SHP77 (cell line): Measurements from ENCODE around the gene NKX6-1.

Source experiments
- DNase-seq, 2 experiments: peaks; one replicate each; lab custom pipeline; 2025; lab: John Stamatoyannopoulos, UW

NKX6-1 gene

DNA sequence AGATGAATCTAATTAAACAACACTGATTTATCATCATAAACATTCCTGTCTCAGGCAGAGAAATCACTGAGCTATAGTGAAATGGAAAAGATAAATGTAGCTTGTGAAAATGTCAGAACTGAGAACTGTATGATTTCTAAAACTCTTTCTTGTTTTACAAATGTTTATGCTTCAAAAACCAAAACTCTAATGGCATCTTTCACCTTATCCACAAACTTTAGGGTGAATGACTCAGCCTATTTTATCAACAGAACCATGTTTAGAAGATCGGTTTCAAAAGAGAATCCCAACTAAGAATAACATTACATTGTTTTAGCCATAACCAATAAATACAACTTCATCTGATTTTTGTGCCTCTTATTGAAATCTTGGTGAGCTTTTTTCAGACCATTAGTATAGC lies 21.4 kb downstream of the NKX6-1 start:
- DNase-seq: no peak

DNA sequence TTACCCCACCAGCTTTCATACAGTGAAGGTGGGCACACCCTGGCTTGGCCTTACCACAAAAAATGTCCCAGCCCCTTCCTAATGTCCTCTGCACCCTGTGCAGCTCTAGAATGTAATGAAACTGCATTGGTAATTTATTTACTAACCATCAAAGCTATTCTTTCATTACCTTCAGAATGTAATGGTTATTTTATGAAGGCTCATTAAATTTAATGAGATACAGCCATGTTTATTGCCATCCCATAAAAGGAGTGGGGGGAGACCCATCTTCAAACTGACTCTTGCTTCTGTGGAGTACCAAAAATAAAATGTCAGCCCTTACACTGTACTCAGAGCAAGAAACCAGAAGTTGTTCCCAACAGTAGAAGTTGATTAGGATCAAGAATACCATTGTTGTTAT lies 25.0 kb downstream of the NKX6-1 start:
- DNase-seq: no peak

DNA sequence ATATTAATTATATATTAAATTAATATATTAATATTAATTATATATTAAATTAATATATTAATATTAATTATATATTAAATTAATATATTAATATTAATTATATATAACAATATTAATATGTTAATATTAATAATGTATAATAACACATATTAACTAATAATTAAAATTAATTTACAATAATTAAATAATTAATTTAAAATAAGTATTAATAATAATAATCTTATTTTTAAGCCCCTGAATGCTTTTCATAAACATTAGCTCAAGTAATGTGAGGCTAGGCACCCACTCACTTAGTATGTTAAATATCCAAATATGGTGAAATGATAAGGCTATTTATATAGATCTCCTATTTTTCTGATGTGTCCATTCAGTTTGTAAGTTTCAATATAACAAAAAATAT lies 26.9 kb downstream of the NKX6-1 start:
- DNase-seq: no peak

DNA sequence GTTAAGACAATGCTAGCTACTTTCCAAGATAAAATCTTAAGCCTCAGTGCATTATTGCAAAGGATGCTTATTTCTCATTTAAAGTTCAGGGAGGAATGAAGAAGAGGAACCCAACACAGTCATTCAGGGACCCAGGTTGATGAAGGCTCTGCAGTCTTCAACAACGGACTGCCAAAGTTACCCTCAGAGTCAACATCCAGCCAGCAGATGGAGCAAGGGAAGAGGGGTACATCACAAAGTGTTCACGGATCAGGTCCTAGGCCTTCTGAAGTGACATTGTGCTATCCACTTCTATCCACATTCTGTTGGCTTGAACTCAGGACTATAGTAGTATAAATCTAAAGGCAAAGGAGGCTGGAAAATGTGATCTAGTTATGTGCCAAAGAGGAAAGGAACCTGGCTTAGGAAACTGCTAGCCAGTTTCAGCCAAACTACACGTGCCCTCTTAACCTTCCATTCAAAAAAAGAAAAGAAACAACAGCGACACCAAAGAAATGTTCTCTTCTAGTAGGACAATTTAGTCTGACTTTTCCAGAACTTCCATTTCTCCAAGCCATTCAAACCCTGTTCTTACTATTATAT lies 28.8 kb downstream of the NKX6-1 start:
- DNase-seq: no peak

DNA sequence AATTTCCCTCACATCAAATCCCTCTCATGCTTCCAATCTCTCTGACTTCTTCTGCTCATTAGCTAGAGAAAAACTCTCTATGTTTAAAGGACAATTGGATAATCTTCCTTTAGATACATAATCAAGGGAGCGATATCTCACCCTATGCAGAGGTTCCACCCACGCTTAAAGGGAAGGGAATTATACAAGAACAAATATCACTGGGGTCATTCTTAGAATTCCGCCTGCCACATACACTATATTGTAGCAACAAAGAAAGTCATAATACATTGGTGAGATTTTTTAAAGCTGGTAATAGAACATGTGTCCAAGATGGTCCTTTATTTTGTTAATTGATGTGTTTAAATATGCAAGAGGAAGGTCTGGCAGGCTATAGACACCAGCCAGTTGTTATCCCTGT lies 31.5 kb downstream of the NKX6-1 start:
- no peak for DNase-seq

DNA sequence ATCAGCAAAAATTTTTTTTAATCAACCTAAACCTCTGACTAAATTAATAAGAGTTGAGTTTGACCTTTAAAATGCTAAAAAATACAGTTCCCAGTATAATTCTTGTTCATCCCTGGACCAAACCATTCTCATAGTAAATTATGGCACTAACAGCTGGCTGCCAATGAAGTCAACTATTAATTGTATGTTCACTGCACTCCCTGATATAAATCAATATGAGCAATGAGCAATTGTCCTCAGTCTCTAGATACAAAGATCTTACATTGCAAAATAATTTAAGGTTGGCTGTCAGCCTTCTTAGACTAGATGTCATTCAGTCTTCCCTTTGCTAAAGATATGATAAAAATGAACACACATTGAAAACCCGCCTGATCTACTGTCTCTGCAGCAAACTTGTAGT lies 39.3 kb downstream of the NKX6-1 start:
- no peak for DNase-seq

DNA sequence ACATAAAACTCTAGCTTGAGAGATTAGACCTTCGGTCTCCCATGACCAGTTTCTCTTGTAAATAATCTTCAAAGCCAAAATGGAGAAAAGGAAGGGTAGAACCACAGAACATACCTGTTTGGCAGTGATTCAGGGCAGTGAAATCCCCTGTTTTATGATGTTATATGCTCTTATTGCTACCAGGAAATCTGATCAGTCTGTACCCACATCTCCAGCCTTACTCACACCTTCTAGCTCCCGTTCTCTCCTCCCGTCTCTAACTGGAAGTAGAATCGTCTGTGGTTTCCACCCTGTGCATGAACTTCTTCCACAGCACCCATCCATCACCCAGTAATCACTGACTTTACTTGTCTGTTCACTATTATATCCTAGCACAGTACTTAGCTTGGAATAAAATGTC lies 42.9 kb downstream of the NKX6-1 start:
- no peak for DNase-seq

DNA sequence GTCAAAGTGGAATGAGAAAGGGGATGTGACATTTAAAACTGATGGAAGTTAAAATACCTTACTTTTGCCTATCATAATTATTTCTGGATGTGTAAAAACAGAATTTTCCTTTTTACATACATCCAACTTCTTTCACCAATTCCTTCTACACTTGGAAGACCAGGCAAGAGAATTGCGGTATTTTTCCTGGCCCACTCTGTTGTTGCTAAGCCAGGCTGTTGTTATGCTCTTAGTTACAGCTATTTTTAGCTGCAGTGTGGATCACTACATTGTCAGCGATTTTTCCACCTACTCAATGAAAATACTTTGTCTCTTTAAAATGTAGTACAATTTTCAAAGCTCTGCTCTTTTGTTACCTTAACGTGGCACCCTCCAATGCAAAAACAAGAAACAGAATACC lies 43.4 kb downstream of the NKX6-1 start:
- no peak for DNase-seq

DNA sequence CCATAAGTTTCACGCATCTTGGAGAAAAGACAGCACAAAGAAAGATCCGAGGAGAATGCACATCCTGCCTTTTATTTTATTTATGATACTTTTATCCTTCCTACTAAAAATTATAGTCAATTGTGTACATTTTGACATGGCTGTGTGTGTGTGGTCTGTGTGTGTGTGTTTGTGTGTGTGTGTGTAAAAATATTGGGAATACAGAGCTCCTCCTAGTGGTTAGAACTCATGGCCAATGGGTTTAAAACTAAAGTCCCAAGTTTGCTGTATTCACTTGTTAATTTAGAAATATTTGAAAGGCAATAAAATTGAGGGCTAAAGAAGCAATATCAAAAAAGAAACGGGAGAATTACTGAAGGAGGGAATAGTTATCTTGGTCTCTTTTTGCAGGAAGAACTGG lies 47.5 kb downstream of the NKX6-1 start:
- peak in 1 of 2 experiments; percentile 6 for DNase-seq

DNA sequence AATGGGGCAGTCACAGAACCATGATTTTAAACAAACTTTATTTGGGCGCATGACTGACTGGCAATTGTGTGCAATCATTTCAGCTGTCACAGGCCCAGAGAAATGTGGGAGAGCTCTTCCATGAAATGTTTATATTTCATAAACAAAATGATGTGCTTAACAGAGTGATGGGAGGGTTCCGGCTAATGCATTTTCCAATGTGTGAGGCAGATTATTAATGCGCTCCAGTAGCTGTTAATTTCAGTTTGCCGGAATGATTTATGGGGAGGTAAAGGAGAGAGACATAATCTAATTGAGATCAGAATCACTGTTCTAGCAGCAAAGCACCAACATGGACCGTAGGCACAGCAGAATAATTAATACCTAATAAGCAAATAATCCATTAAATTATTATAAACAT lies 55.6 kb downstream of the NKX6-1 start:
- DNase-seq: no peak

DNA sequence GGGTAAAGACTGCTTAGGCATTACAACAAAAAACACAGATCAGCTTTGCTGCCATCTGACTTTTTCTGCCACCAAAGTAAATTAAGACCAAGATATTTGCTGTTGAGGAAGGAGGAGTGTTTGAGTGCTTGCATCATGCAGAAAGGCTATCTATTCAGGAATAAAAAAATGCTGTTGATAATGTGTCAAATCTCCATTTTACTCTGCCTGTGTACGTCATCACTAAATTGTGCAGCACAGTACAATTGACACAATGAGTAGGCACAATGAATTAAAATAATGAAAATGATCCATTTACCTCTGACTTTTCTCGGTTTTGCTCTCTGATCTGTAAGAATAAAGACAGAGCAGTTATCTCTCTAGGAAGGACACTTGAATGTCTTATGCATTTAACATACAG lies 56.3 kb downstream of the NKX6-1 start:
- no peak for DNase-seq
